ENCODE measurements around the gene GUCY2D.

The GUCY2D gene

DNA sequence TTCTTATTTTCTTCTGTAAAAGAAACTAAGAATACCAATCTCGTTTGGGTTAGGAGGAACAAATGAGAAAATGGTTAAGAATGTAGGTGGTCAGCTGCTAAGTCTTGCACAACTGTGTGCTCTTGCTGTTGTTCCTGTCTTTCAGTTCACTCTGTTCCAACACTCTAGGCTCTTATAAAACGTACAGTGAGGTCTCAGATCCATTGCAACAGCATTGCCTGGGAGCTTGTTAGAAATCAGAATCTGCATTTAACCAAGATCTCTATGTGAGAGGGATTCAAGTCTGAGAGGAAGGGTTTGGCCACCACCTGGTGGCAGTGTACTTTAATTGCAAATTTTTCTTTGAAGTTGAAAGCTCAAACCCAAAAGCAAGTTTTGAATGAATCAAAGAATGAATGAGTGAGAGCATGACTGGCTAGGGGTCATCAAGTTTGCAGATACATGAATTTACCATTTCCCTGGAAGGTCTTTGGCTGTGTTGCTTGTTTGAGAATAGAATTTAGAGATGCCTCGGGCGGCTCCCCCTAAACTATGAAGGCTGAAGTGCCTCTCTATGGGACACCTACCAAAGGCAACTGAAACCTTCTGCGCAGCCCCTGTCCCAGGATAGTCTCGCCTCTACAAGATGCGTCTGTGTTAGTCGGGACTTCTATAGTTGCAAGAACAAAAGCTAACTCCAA, 39.0 kb downstream of the GUCY2D start:
- peaks cover 13% of the 10 kb centered on the region for H3K27me3 Mint-ChIP-seq
- H3K36me3 Mint-ChIP-seq: no peaks in the 10 kb centered on the region
- peaks cover 7% of the 10 kb centered on the region for H3K4me1 Mint-ChIP-seq (ENCODE audit: low read depth)
- H3K4me3 Mint-ChIP-seq: no peak overlapping the region
- H3K9me3 Mint-ChIP-seq (ENCODE audit: low read depth): no peaks in the 10 kb centered on the region
- H3K27ac Mint-ChIP-seq: no peak overlapping the region

DNA sequence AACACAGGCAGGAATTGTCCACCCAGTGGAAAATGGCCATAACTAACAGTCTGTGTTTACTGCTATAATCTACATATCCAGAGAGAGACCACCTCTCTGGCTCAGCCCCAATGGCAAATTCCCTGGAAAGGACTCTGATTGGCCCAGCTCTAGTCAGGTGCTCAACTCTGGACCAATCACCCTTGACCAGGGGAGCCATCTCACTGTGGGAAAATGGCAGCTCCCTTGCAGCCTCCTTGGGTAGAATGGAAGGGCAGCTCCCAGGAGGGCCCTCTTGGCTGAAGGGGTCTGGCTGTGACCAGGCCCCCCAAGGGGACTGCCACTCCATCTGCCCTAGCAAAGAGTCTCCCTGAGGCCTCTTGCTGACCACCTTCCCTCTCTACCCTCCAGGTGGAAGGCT, 39.6 kb downstream of the GUCY2D start:
- peaks cover 13% of the 10 kb centered on the region for H3K27me3 Mint-ChIP-seq

DNA sequence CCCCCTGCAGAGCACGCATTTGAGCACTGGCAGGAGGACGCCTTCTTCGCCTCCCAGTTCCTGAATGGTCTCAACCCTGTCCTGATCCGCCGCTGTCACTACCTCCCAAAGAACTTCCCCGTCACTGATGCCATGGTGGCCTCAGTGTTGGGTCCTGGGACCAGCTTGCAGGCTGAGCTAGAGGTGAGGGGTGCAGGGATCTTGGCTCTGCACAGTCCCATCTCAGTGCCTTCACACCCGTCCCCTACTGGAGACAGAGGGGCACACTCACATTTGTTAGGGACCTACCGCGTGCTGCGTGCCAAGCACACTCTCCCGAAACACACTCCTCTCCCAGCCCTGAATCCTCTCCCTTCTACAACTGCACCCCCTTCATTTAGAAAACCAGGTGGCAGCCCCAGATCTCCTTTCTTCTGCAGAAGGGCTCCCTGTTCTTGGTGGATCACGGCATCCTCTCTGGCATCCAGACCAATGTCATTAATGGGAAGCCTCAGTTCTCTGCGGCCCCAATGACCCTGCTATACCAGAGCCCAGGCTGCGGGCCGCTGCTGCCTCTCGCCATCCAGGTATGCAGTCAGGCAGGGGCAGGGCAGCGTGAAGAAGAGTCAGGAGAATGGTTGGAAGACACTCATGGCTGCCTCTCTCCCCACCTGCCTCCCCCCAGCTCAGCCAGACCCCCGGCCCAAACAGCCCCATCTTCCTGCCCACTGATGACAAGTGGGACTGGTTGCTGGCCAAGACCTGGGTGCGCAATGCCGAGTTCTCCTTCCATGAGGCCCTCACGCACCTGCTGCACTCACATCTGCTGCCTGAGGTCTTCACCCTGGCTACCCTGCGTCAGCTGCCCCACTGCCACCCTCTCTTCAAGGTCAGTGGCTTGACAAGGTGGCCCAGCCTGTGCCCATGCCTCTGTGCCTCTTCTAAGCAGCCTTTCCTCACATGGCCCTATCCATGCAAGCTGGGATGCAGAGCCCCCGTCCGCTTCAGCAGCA, 42.7 kb downstream of the GUCY2D start:
- Mint-ChIP-seq H3K27me3 (peaks cover 5% of the 10 kb centered on the region), H3K4me3 (no peak overlapping the region), H3K4me1 (ENCODE audit: low read depth) (peaks cover 2% of the 10 kb centered on the region), H3K27ac (no peak overlapping the region), H3K36me3 (no peaks in the 10 kb centered on the region), H3K9me3 (ENCODE audit: low read depth) (no peaks in the 10 kb centered on the region)

More for the DNA sequence above, 39.6 kb downstream of the GUCY2D start:
- Mint-ChIP-seq H3K27ac (no peak overlapping the region), H3K36me3 (no peaks in the 10 kb centered on the region), H3K4me3 (no peak overlapping the region), H3K9me3 (ENCODE audit: low read depth) (no peaks in the 10 kb centered on the region), H3K4me1 (ENCODE audit: low read depth) (peaks cover 7% of the 10 kb centered on the region)

DNA sequence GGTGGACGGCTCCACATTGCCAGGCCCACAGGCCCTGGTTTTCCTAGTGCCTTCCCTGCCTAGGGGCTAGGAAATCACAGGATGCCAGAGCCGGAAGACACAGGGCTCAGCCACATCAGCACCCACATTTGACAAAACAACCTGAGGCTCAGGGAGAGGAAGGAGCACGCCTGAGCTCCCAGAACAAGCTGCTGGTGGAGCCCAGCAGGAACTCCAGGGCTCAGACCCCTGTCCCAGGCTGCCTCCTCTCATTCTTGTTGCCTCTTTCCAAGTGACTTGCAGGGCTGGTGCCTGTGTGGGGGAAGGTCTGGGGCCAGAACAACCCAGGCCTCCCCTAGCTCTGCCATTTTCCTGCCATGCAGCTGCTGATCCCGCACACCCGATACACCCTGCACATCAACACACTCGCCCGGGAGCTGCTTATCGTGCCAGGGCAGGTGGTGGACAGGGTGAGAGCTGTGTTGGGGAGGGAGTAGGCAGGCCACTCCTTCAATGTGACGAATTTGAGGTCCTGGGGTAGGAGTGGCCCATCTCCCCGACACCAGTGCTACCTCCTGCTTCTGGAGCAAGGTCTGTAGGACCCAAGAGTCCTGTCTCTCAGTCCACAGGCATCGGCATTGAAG, 44.0 kb downstream of the GUCY2D start:
- Mint-ChIP-seq H3K9me3 (ENCODE audit: low read depth) (no peaks in the 10 kb centered on the region), H3K4me1 (ENCODE audit: low read depth) (no peaks in the 10 kb centered on the region), H3K27ac (no peak overlapping the region), H3K27me3 (peaks cover under 1% of the 10 kb centered on the region), H3K36me3 (no peaks in the 10 kb centered on the region), H3K4me3 (no peak overlapping the region)

DNA sequence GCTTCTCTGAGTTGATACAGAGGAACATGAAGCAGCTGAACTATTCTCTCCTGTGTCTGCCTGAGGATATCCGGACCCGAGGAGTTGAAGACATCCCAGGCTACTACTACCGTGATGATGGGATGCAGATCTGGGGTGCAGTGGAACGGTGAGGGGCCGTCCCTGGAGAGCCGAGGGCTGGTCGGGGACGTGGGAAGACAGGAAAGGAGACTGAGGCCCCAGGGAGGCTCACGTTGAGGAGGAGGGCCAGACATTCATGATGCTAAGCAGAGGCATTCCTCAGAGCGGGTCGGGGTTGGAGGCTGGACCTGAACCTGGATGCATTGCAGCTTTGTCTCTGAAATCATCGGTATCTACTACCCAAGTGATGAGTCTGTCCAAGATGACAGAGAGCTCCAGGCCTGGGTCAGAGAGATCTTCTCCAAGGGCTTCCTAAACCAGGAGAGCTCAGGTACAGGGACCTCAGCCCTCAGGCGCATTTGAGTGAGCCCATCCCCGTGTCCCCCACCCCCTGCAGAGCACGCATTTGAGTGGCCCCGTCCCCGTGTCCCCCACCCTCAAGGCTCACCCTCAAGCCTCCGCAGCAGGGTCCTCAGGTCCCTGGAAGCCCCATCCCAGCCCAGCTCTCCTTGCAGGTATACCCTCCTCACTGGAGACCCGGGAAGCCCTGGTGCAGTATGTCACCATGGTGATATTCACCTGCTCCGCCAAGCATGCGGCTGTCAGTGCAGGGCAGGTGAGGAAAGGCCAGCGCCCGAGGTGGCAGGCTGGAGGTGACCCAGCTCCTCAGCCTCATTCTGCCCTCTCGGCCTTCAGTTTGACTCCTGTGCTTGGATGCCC, 44.7 kb downstream of the GUCY2D start:
- Mint-ChIP-seq H3K27ac (no peak overlapping the region), H3K36me3 (no peaks in the 10 kb centered on the region), H3K4me3 (no peak overlapping the region), H3K9me3 (ENCODE audit: low read depth) (no peaks in the 10 kb centered on the region), H3K4me1 (ENCODE audit: low read depth) (no peaks in the 10 kb centered on the region), H3K27me3 (no peaks in the 10 kb centered on the region)

DNA sequence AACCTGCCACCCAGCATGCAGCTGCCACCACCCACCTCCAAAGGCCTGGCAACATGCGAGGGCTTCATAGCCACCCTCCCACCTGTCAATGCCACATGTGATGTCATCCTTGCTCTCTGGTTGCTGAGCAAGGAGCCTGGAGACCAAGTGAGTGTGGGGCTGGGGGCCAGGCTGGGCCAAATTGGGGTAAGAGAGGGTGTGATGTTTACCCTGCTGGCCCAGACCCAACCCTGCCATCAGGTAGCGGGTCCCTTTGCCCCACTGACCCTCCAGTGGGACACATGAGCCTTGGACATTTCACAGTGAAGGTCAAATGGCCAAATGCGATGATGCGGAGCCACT, 45.3 kb downstream of the GUCY2D start:
- Mint-ChIP-seq H3K27me3 (no peaks in the 10 kb centered on the region), H3K36me3 (no peaks in the 10 kb centered on the region), H3K9me3 (ENCODE audit: low read depth) (no peaks in the 10 kb centered on the region), H3K4me1 (ENCODE audit: low read depth) (no peaks in the 10 kb centered on the region), H3K27ac (no peak overlapping the region), H3K4me3 (no peak overlapping the region)

DNA sequence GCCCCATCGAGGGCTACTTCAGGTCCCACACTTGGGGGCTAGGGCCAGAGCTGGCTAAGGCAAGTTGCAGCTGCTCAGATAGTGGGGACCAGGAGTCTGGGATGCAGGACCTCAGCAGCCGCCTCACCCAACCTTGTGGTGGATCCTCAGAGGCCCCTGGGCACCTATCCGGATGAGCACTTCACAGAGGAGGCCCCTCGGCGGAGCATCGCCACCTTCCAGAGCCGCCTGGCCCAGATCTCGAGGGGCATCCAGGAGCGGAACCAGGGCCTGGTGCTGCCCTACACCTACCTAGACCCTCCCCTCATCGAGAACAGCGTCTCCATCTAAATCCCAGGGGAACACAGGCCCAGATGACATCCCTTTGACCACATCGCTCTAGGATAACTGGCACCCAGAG, 45.8 kb downstream of the GUCY2D start:
- Mint-ChIP-seq H3K27me3 (no peaks in the 10 kb centered on the region), H3K9me3 (ENCODE audit: low read depth) (no peaks in the 10 kb centered on the region), H3K4me1 (ENCODE audit: low read depth) (no peaks in the 10 kb centered on the region), H3K27ac (no peak overlapping the region), H3K4me3 (no peak overlapping the region), H3K36me3 (no peaks in the 10 kb centered on the region)

DNA sequence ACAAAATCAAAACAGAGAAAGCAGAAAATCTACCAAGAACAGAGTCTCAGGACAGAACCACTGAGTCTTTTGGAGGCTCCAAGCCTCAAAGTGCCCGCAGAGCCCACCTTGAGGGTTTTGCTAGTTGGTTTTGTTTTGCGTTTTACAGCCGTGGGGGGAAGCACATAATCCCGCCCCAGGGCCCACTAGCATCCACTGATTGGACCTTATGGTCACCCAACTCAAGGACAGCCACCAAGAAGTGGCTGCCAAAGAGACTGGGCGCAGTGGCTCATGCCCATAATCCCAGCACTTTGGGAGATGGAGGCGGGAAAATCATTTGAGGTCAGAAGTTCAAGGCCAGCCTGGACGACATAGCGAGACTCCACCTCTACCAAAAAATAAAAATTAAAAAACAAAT, 46.3 kb downstream of the GUCY2D start:
- no peaks in the 10 kb centered on the region for H3K27me3 Mint-ChIP-seq
- H3K27ac Mint-ChIP-seq: no peak overlapping the region
- H3K4me1 Mint-ChIP-seq (ENCODE audit: low read depth): no peaks in the 10 kb centered on the region
- H3K9me3 Mint-ChIP-seq (ENCODE audit: low read depth): no peaks in the 10 kb centered on the region
- H3K4me3 Mint-ChIP-seq: no peak overlapping the region
- H3K36me3 Mint-ChIP-seq: no peaks in the 10 kb centered on the region

DNA sequence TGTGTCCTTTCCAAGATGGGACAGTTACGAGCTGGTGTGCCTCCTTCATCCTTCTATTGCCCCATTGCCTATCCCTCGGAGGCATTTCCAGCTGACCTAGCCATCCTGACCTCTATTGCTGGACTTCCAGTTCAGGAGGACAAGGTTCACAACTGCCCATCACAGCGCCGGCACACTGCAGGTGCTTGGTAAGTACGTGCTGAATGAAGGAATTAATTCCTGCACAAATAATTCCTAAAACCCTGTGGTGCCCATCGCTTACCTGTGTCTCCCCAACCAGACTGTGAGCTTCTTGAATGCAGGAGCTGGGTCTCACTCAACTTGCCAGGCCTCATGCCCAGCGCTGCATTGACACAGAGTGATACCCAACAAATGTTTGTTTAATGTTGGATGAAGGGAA, 49.4 kb downstream of the GUCY2D start:
- peaks cover 3% of the 10 kb centered on the region for H3K27me3 Mint-ChIP-seq
- H3K4me1 Mint-ChIP-seq (ENCODE audit: low read depth): peaks cover 4% of the 10 kb centered on the region
- no peaks in the 10 kb centered on the region for H3K36me3 Mint-ChIP-seq
- H3K27ac Mint-ChIP-seq: no peak overlapping the region
- no peak overlapping the region for H3K4me3 Mint-ChIP-seq
- H3K9me3 Mint-ChIP-seq (ENCODE audit: low read depth): no peaks in the 10 kb centered on the region

DNA sequence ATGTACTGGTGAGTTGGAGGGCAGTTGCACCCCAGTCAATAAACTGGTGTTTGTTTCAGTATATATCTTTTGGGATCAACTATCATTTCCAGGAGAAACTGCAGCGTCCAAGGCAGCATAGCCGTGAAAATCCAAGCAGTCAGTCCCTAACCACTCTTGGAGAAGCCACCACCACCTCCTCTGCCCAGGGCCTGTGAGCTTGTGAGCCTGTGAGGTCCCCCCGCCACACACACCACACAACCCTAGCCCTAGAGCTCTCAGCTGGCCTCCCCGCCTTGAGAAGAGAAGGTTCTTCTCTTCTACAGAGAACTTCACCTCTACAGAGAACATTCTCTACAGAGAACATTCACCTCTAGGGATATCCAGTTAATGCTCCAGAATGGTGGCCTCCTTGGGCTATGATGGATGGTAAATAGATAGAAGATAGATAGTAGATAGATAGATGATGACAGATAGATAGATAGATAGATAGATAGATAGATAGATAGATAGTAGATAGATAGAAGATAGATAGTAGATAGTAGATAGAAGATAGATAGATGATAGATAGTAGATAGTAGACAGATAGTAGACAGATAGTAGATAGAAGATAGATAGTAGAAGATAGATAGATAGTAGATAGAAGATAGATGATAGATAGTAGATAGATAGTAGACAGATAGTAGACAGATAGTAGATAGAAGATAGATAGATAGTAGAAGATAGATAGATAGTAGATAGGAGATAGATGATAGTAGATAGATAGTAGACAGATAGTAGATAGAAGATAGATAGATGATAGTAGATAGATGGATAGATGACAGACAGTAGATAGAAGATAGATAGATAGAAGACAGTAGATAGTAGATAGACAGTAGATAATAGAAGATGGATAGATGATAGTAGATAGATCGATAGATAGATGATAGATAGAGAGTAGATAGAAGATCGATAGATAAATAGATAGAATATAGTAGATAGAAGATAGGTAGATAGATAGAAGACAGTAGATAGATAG, 50.1 kb downstream of the GUCY2D start:
- no peaks in the 10 kb centered on the region for H3K36me3 Mint-ChIP-seq
- peaks cover 4% of the 10 kb centered on the region for H3K4me1 Mint-ChIP-seq (ENCODE audit: low read depth)
- H3K27me3 Mint-ChIP-seq: peaks cover 6% of the 10 kb centered on the region
- no peaks in the 10 kb centered on the region for H3K9me3 Mint-ChIP-seq (ENCODE audit: low read depth)
- no peak overlapping the region for H3K4me3 Mint-ChIP-seq
- no peak overlapping the region for H3K27ac Mint-ChIP-seq

DNA sequence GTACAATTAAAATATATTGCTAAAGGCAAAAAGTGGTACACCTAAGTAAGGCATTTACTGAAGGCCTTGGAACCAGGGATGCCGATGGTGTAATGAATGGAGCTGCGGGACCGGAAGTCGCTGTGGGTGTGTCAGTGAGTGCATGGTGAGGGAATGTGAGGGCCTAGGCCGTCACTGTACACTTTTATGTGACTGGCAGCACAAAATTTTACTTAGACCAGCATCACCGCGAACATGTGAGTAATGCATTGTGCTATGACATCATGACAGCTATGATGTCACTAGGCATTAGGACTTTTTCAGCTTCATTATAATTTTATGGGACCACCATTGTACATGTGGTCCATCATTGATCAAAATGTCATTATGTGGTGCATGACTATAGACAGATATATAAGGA, 51.2 kb downstream of the GUCY2D start:
- Mint-ChIP-seq H3K27me3 (peaks cover 11% of the 10 kb centered on the region), H3K27ac (no peak overlapping the region), H3K9me3 (ENCODE audit: low read depth) (no peaks in the 10 kb centered on the region), H3K4me3 (no peak overlapping the region), H3K4me1 (ENCODE audit: low read depth) (peaks cover 4% of the 10 kb centered on the region), H3K36me3 (no peaks in the 10 kb centered on the region)

DNA sequence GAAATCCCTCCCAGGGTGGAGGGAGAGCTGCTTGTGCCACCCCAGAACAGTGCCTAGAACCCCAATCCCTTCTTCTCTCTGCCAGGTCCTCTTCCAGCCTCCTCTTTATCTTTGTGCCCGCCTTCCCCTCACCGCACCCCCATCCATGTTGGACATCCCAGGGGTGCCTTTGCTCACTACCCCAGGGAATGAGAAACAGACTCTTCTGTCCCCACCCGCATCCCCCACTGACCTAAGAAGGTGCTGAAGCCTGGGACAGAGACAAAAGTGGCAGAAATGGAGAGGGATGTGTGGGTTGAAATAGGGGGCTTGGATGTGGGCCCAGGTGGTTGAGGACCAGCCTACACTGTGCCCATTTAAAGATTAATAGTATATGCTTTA, 53.4 kb downstream of the GUCY2D start:
- H3K27me3 Mint-ChIP-seq: peaks cover 20% of the 10 kb centered on the region
- no peak overlapping the region for H3K4me3 Mint-ChIP-seq
- no peaks in the 10 kb centered on the region for H3K9me3 Mint-ChIP-seq (ENCODE audit: low read depth)
- H3K36me3 Mint-ChIP-seq: no peaks in the 10 kb centered on the region
- H3K27ac Mint-ChIP-seq: no peak overlapping the region
- H3K4me1 Mint-ChIP-seq (ENCODE audit: low read depth): peaks cover 4% of the 10 kb centered on the region

DNA sequence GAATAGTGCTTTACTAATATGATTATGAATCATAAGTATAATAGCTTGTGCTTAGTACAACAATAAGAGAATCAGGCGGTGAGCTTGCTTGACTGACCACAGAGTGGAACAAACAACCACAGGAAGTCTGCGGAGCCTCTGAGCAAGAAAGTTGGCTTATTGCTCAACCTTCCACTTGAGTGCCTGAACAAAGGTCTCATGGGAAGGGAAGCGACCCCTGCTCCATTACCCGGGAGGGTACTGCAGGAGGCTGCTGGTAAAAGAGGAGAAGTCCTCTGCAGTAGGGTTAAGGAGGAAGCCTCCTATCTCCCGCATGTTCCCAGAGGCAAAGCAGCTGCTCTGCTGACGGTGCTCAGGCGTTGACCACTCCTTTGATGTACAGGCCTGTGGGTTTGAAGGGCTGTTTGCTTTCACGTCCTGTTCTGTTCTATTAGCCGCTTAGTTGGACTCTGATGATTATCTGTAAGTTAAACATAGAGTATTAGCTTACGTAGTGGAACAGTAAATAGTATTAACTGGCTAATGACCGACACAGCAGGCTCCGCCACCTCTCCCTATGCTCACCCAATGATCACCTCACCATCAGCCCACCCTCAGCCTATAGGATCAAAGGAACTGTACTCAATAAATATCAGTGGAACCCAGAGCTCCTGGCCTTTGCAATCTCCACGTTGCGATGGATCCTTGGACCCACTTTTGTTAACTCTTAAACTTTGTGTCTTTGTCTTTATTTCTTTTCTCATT, 54.0 kb downstream of the GUCY2D start:
- Mint-ChIP-seq H3K27ac (no peak overlapping the region), H3K4me3 (no peak overlapping the region), H3K36me3 (no peaks in the 10 kb centered on the region), H3K27me3 (peaks cover 21% of the 10 kb centered on the region), H3K9me3 (ENCODE audit: low read depth) (no peaks in the 10 kb centered on the region), H3K4me1 (ENCODE audit: low read depth) (peaks cover 4% of the 10 kb centered on the region)

Data from activated naive CD8-positive, alpha-beta T cell (primary cell).